Naive B cell (primary cell): ENCODE results near the gene FBXO2. TPM values are rescaled to one million over a fixed set of nuclear protein-coding genes. Genes with fewer than 3 reads are reported as not detected.

Source experiments
- ATAC-seq, 2 donors: fragments of 150-1000 bp; cut with Tn5 transposase; 2 replicates each; pipeline ENCODE4 v1.10.0; 2021; ENCODE audit warnings: low read depth in 2 of 2, mild to moderate bottlenecking in 2 of 2, moderate library complexity in 2 of 2
- DNase-seq: peaks from one replicate; pipeline ENCODE4 v3.0.0; 2022
- H3K27ac Mint-ChIP-seq, 6 donors: one replicate each; pipeline ENCODE4 v1.8.0; 2020 to 2022; ENCODE audit warnings: mild to moderate bottlenecking in 6 of 6, mixed read lengths in 6 of 6, moderate library complexity in 5 of 6, inconsistent platforms in 2 of 6
- H3K27me3 Mint-ChIP-seq, 3 donors: one replicate each; pipeline ENCODE4 v1.8.0; 2021 to 2022; ENCODE audit warnings: mixed read lengths in 3 of 3, mild to moderate bottlenecking in 1 of 3
- H3K36me3 Mint-ChIP-seq, 2 donors: one replicate each; pipeline ENCODE4 v1.8.0; 2020 to 2022; ENCODE audit warnings: mixed read lengths in 2 of 2, inconsistent platforms in 1 of 2, mild to moderate bottlenecking in 1 of 2
- H3K4me1 Mint-ChIP-seq, 3 donors: one replicate each; pipeline ENCODE4 v1.8.0; 2020 to 2022; ENCODE audit warnings: mixed read lengths in 3 of 3, inconsistent platforms in 1 of 3, mild to moderate bottlenecking in 1 of 3, moderate library complexity in 1 of 3
- H3K4me3 Mint-ChIP-seq, 8 donors: one replicate each; pipeline ENCODE4 v1.8.0; 2020 to 2022; ENCODE audit warnings: mild to moderate bottlenecking in 8 of 8, mixed read lengths in 8 of 8, moderate library complexity in 8 of 8, inconsistent platforms in 2 of 8
- H3K9me3 Mint-ChIP-seq, 7 donors: one replicate each; pipeline ENCODE4 v1.8.0; 2020 to 2022; ENCODE audit warnings: mixed read lengths in 7 of 7, mild to moderate bottlenecking in 5 of 7, inconsistent platforms in 2 of 7, moderate library complexity in 1 of 7
- polyA plus RNA-seq, 6 donors: library from polyadenylated mRNA; unstranded; fragments of 300-500 nt; fragmentation: Illumina TruSeq; gene quantifications; one replicate each; pipeline ENCODE4 v1.2.3, GENCODE V29; 2021; ENCODE audit warnings: low read depth in 6 of 6

Gene FBXO2
- polyA plus RNA-seq = 1 to 10 TPM; 5.8 to 10.0 (median 6.6) TPM

GRCh38 chr1:11654137-11654938, at the start of gene FBXO2, which contains the start of gene FBXO44:
Gene FBXO2 (minus strand): TSS chr1:11654429. CDS start chr1:11654340, 89 bp downstream.
Gene FBXO44 (plus strand): TSS chr1:11654877. CDS start chr1:11655836, 959 bp downstream.
- ATAC-seq (peak; percentile 69 to 75), DNase-seq (peak; percentile 56)
- Mint-ChIP-seq H3K4me1 (peaks cover 14 to 29% (median 27%) of the 10 kb centered on the region in 3 donors), H3K4me3 (peak within 1 kb of the TSS; percentile 72 to 92 (median 80)), H3K36me3 (no peaks in the 10 kb centered on the region), H3K9me3 (peaks cover 0 to 2% (median 0%) of the 10 kb centered on the region in 7 donors), H3K27me3 (peaks cover 0 to 12% (median 0%) of the 10 kb centered on the region in 3 donors), H3K27ac (peak within 1 kb of the TSS in 3 of 6 donors; percentile 20 to 69 (median 21))

GRCh38 chr1:11703357-11704193, 49.3 kb upstream of the FBXO2 start:
- no peaks in the 10 kb centered on the region for H3K9me3 Mint-ChIP-seq
- H3K4me1 Mint-ChIP-seq = peaks cover 0 to 8% (median 3%) of the 10 kb centered on the region in 3 donors
- DNase-seq (no peak), ATAC-seq (no peak)
- H3K4me3 Mint-ChIP-seq = peak overlapping the region in 1 of 8 donors; percentile 69
- peaks cover 5 to 20% (median 9%) of the 10 kb centered on the region in 3 donors for H3K27me3 Mint-ChIP-seq
- no peaks in the 10 kb centered on the region for H3K36me3 Mint-ChIP-seq
- no peak overlapping the region for H3K27ac Mint-ChIP-seq

GRCh38 chr1:11701981-11702803, 48.0 kb upstream of the FBXO2 start:
- Mint-ChIP-seq H3K4me3 (no peak overlapping the region), H3K36me3 (no peaks in the 10 kb centered on the region), H3K27ac (no peak overlapping the region), H3K27me3 (peaks cover 5 to 20% (median 8%) of the 10 kb centered on the region in 3 donors), H3K4me1 (peaks cover 0 to 3% (median under 1%) of the 10 kb centered on the region in 3 donors), H3K9me3 (no peaks in the 10 kb centered on the region)
- DNase-seq = no peak
- no peak for ATAC-seq

- Mint-ChIP-seq H3K4me3 (no peak overlapping the region), H3K36me3 (no peaks in the 10 kb centered on the region), H3K9me3 (no peaks in the 10 kb centered on the region), H3K27me3 (peaks cover 5 to 20% (median 8%) of the 10 kb centered on the region in 3 donors), H3K4me1 (peaks cover 0 to 3% (median 0%) of the 10 kb centered on the region in 3 donors), H3K27ac (no peak overlapping the region)
- ATAC-seq = no peak
- no peak for DNase-seq
Measured at GRCh38 chr1:11701551-11701961, 47.3 kb upstream of the FBXO2 start.

GRCh38 chr1:11700601-11701467, 46.6 kb upstream of the FBXO2 start:
- DNase-seq (no peak), ATAC-seq (no peak)
- H3K9me3 Mint-ChIP-seq = no peaks in the 10 kb centered on the region
- no peak overlapping the region for H3K27ac Mint-ChIP-seq
- H3K36me3 Mint-ChIP-seq = no peaks in the 10 kb centered on the region
- H3K27me3 Mint-ChIP-seq = peaks cover 5 to 20% (median 8%) of the 10 kb centered on the region in 3 donors
- no peak overlapping the region for H3K4me3 Mint-ChIP-seq
- H3K4me1 Mint-ChIP-seq = peaks cover 0 to 3% (median 0%) of the 10 kb centered on the region in 3 donors

- Mint-ChIP-seq H3K4me1 (peaks cover 3 to 4% (median 4%) of the 10 kb centered on the region in 3 donors), H3K4me3 (no peak overlapping the region), H3K27me3 (peaks cover 14 to 16% (median 15%) of the 10 kb centered on the region in 3 donors), H3K36me3 (no peaks in the 10 kb centered on the region), H3K27ac (peak overlapping the region in 1 of 6 donors; percentile 44), H3K9me3 (no peaks in the 10 kb centered on the region)
- DNase-seq (no peak), ATAC-seq (no peak)
Measured at GRCh38 chr1:11697893-11698210, 43.6 kb upstream of the FBXO2 start.

- Mint-ChIP-seq H3K27me3 (peaks cover 19 to 21% (median 20%) of the 10 kb centered on the region in 3 donors), H3K4me1 (peaks cover 9 to 10% (median 9%) of the 10 kb centered on the region in 3 donors), H3K27ac (peak overlapping the region in 1 of 6 donors; percentile 44), H3K4me3 (no peak overlapping the region), H3K9me3 (no peaks in the 10 kb centered on the region), H3K36me3 (no peaks in the 10 kb centered on the region)
- ATAC-seq (no peak), DNase-seq (no peak)
Measured at GRCh38 chr1:11697188-11697892, 43.1 kb upstream of the FBXO2 start.

GRCh38 chr1:11695861-11696260, 41.6 kb upstream of the FBXO2 start:
- peaks cover 20 to 29% (median 28%) of the 10 kb centered on the region in 3 donors for H3K27me3 Mint-ChIP-seq
- no peak overlapping the region for H3K4me3 Mint-ChIP-seq
- no peaks in the 10 kb centered on the region for H3K36me3 Mint-ChIP-seq
- H3K9me3 Mint-ChIP-seq = no peaks in the 10 kb centered on the region
- no peak for ATAC-seq
- DNase-seq = no peak
- peaks cover 12 to 16% (median 14%) of the 10 kb centered on the region in 3 donors for H3K4me1 Mint-ChIP-seq
- no peak overlapping the region for H3K27ac Mint-ChIP-seq

GRCh38 chr1:11693917-11694316, 39.7 kb upstream of the FBXO2 start:
- peak overlapping the region in 5 of 8 donors; percentile 21 to 77 (median 35) for H3K4me3 Mint-ChIP-seq
- DNase-seq (no peak), ATAC-seq (no peak)
- H3K36me3 Mint-ChIP-seq = no peaks in the 10 kb centered on the region
- peaks cover 29 to 45% (median 43%) of the 10 kb centered on the region in 3 donors for H3K27me3 Mint-ChIP-seq
- H3K9me3 Mint-ChIP-seq = no peaks in the 10 kb centered on the region
- H3K27ac Mint-ChIP-seq = no peak overlapping the region
- H3K4me1 Mint-ChIP-seq = peaks cover 21 to 28% (median 21%) of the 10 kb centered on the region in 3 donors

GRCh38 chr1:11693024-11693590, 38.9 kb upstream of the FBXO2 start:
- no peaks in the 10 kb centered on the region for H3K9me3 Mint-ChIP-seq
- peak overlapping the region in 6 of 8 donors; percentile 42 to 86 (median 78) for H3K4me3 Mint-ChIP-seq
- DNase-seq (no peak), ATAC-seq (no peak)
- H3K27ac Mint-ChIP-seq = no peak overlapping the region
- H3K36me3 Mint-ChIP-seq = no peaks in the 10 kb centered on the region
- H3K27me3 Mint-ChIP-seq = peaks cover 28 to 53% (median 44%) of the 10 kb centered on the region in 3 donors
- H3K4me1 Mint-ChIP-seq = peaks cover 21 to 28% (median 21%) of the 10 kb centered on the region in 3 donors

- peaks cover 28 to 53% (median 50%) of the 10 kb centered on the region in 3 donors for H3K27me3 Mint-ChIP-seq
Measured at GRCh38 chr1:11691928-11692711, 37.9 kb upstream of the FBXO2 start.

More at GRCh38 chr1:11691928-11692711, 37.9 kb upstream of the FBXO2 start:
- Mint-ChIP-seq H3K27ac (peak overlapping the region in 1 of 6 donors; percentile 70), H3K9me3 (no peaks in the 10 kb centered on the region), H3K36me3 (no peaks in the 10 kb centered on the region), H3K4me3 (peak overlapping the region; percentile 69 to 86 (median 83)), H3K4me1 (peaks cover 21 to 28% (median 21%) of the 10 kb centered on the region in 3 donors)
- no peak for ATAC-seq
- no peak for DNase-seq
